HG02884 (cell line): ENCODE results near the gene MAD1L1.

Experiments
- ATAC-seq: cut with Tn5 transposase; IDR thresholded peaks from one replicate; pipeline ENCODE4 v1.9.1; 2021; ENCODE audit warnings: mild to moderate bottlenecking, moderate library complexity; ENCODE audit not compliant: unreplicated experiment

MAD1L1 gene

GRCh38 chr7:1909476-1909875 lies 323.3 kb downstream of the MAD1L1 start:
- no peak for ATAC-seq

- ATAC-seq, result no peak
Measured at GRCh38 chr7:1908823-1909420, 323.8 kb downstream of the MAD1L1 start.

GRCh38 chr7:1907751-1908365 lies 324.9 kb downstream of the MAD1L1 start:
- no peak for ATAC-seq

GRCh38 chr7:1906988-1907745 lies 325.6 kb downstream of the MAD1L1 start:
- ATAC-seq, result no peak

- no peak for ATAC-seq
Measured at GRCh38 chr7:1906087-1906830, 326.5 kb downstream of the MAD1L1 start.

GRCh38 chr7:1902231-1902855 lies 330.4 kb downstream of the MAD1L1 start:
- ATAC-seq, result no peak

- ATAC-seq, result no peak
Measured at GRCh38 chr7:1901431-1902210, 331.1 kb downstream of the MAD1L1 start.

GRCh38 chr7:1900847-1901246 lies 331.9 kb downstream of the MAD1L1 start:
- no peak for ATAC-seq

- no peak for ATAC-seq
Measured at GRCh38 chr7:1899951-1900762, 332.6 kb downstream of the MAD1L1 start.

- ATAC-seq, result no peak
Measured at GRCh38 chr7:1899196-1899595, 333.5 kb downstream of the MAD1L1 start.

- no peak for ATAC-seq
Measured at GRCh38 chr7:1898628-1899185, 334.0 kb downstream of the MAD1L1 start.

GRCh38 chr7:1897861-1898627 lies 334.7 kb downstream of the MAD1L1 start:
- no peak for ATAC-seq

- no peak for ATAC-seq
Measured at GRCh38 chr7:1897076-1897860, 335.5 kb downstream of the MAD1L1 start.

- ATAC-seq, result no peak
Measured at GRCh38 chr7:1895664-1896515, 336.9 kb downstream of the MAD1L1 start.

- ATAC-seq, result no peak
Measured at GRCh38 chr7:1894906-1895663, 337.7 kb downstream of the MAD1L1 start.

GRCh38 chr7:1894313-1894900 lies 338.3 kb downstream of the MAD1L1 start:
- no peak for ATAC-seq
